Measurements from ENCODE around the gene AURKA. TPM values are rescaled to one million over a fixed set of nuclear protein-coding genes. Genes with fewer than 3 reads are reported as not detected.

The AURKA gene
- polyA plus RNA-seq, 1 of the 3 experiments (the other 2 are of a cell fraction) = 24.6 TPM

- Histone ChIP-seq H3K4me2 (no peak overlapping the region), H3K9me2 (no peaks in the 10 kb centered on the region), H3F3A (replicated peaks; ENCODE audit: insufficient read depth) (peaks cover 3% of the 10 kb centered on the region), H3K9me3 (no peaks in the 10 kb centered on the region), H3K27me3 (ENCODE audit: insufficient read depth) (no peaks in the 10 kb centered on the region), H4K20me1 (ENCODE audit: insufficient read depth) (no peaks in the 10 kb centered on the region), H3K4me1 (ENCODE audit: control insufficient read depth in 1 of 2, insufficient read depth in 2 of 2, low read depth in 1 of 2, low read length in 1 of 2) (peaks cover 0 to 14% of the 10 kb centered on the region in 2 experiments; a peak in 1 of 4 replicates), H3K79me2 (ENCODE audit: insufficient read depth) (no peaks in the 10 kb centered on the region), H2AFZ (ENCODE audit: low read depth) (no peak overlapping the region), H3K4me3 (ENCODE audit: low read depth in 2 of 2, low read length in 1 of 2) (no peak overlapping the region), H3K27ac (ENCODE audit: low read depth in 2 of 2, low read length in 1 of 2) (no peak overlapping the region), H3K9ac (no peak overlapping the region), H3K36me3 (replicated peaks in 1 of 2; ENCODE audit: control insufficient read depth in 1 of 2, insufficient read depth in 2 of 2, low read length in 1 of 2) (no peaks in the 10 kb centered on the region)
- ChIA-PET POLR2A (no interaction called here), CTCF (no interaction called here)
- no peak for DNase-seq
- TF ChIP-seq FOSL2 (IDR thresholded peaks at IDR 0.05; ENCODE audit: borderline replicate concordance, low read depth) = no peak
- 18% methylated on average over 1 of the region's 1 CpG for WGBS (ENCODE audit: low lambda C conversion rate)
Measured at GRCh38 chr20:56423886-56424285, 31.9 kb upstream of the AURKA start.

- Histone ChIP-seq H3K36me3 (replicated peaks in 1 of 2; ENCODE audit: control insufficient read depth in 1 of 2, insufficient read depth in 2 of 2, low read length in 1 of 2) (no peaks in the 10 kb centered on the region), H2AFZ (ENCODE audit: low read depth) (peak overlapping the region; percentile 69; the same call in 1 of the 2 replicates), H3K9ac (no peak overlapping the region), H3K9me3 (no peaks in the 10 kb centered on the region), H3K27ac (ENCODE audit: low read depth in 2 of 2, low read length in 1 of 2) (no peak overlapping the region), H3K9me2 (no peaks in the 10 kb centered on the region), H3K4me3 (ENCODE audit: low read depth in 2 of 2, low read length in 1 of 2) (no peak overlapping the region), H3K79me2 (ENCODE audit: insufficient read depth) (no peaks in the 10 kb centered on the region), H3F3A (replicated peaks; ENCODE audit: insufficient read depth) (peaks cover 3% of the 10 kb centered on the region), H3K4me1 (ENCODE audit: control insufficient read depth in 1 of 2, insufficient read depth in 2 of 2, low read depth in 1 of 2, low read length in 1 of 2) (peaks cover 0 to 16% of the 10 kb centered on the region in 2 experiments; a peak in 1 of 4 replicates), H4K20me1 (ENCODE audit: insufficient read depth) (no peaks in the 10 kb centered on the region), H3K4me2 (no peak overlapping the region), H3K27me3 (ENCODE audit: insufficient read depth) (no peaks in the 10 kb centered on the region)
- WGBS (ENCODE audit: low lambda C conversion rate) = 96% methylated on average over 1 of the region's 1 CpG
- no peak for DNase-seq
- ChIA-PET CTCF (interaction anchor here (0.6 kb wide), 1 partner anchor 1173 kb away, joined by 3 read pairs; no protein-coding TSS in a partner anchor), POLR2A (no interaction called here)
- TF ChIP-seq JUND (IDR thresholded peaks at IDR 0.05) = no peak
- TF ChIP-seq EZH2phosphoT487 (IDR thresholded peaks at IDR 0.05; ENCODE audit: borderline replicate concordance, low read depth) = no peak
- no peak for TF ChIP-seq RXRA (IDR thresholded peaks at IDR 0.05; ENCODE audit: borderline replicate concordance, low read depth)
- no peak for TF ChIP-seq NFIC (IDR thresholded peaks at IDR 0.05; ENCODE audit: borderline replicate concordance)
- no peak for TF ChIP-seq RAD21 (IDR thresholded peaks at IDR 0.05; ENCODE audit: low read length)
- no peak for TF ChIP-seq REST (IDR thresholded peaks at IDR 0.05; ENCODE audit: low read depth, low read length)
- TF ChIP-seq RFX5 (IDR thresholded peaks at IDR 0.05; ENCODE audit: low read length) = no peak
- TF ChIP-seq IRF3 (IDR thresholded peaks at IDR 0.05; ENCODE audit: low read depth, low read length) = no peak
- no peak for TF ChIP-seq USF1 (IDR thresholded peaks at IDR 0.05; ENCODE audit: borderline replicate concordance, low read depth)
- TF ChIP-seq FOSL2 (IDR thresholded peaks at IDR 0.05; ENCODE audit: borderline replicate concordance, low read depth) = no peak
- no peak for TF ChIP-seq FOXJ3 (CRISPR knock-in tag; IDR thresholded peaks at IDR 0.05)
- no peak for TF ChIP-seq CTCF (IDR thresholded peaks at IDR 0.05)
- TF ChIP-seq MXI1 (IDR thresholded peaks at IDR 0.05; ENCODE audit: low read depth, low read length) = no peak
- no peak for TF ChIP-seq NRF1 (IDR thresholded peaks at IDR 0.05; ENCODE audit: low read depth, low read length)
- no peak for TF ChIP-seq TEAD4 (IDR thresholded peaks at IDR 0.05; ENCODE audit: borderline replicate concordance, insufficient read depth)
- no peak for TF ChIP-seq YY1 (IDR thresholded peaks at IDR 0.05; ENCODE audit: low read depth)
Measured at GRCh38 chr20:56423211-56423610, 31.2 kb upstream of the AURKA start.

Measured in SK-N-SH (cell line).